Endodermal cell (in vitro differentiated cells): ENCODE data around the gene UQCR11. TPM values are rescaled to one million over a fixed set of nuclear protein-coding genes. Genes with fewer than 3 reads are reported as not detected.
A peak's percentile ranks its signal among the peaks of the same experiment; 100 is the strongest.

Experiments
- DNase-seq: peaks from one replicate; pipeline ENCODE4 v3.0.0-alpha.2; 2017
- H3K27ac ChIP-seq: 2 replicates; pipeline ENCODE4 v1.5.1; 2013; ENCODE audit warnings: mild to moderate bottlenecking, low read depth, low read length, moderate library complexity
- H3K27me3 ChIP-seq: 2 replicates; pipeline ENCODE4 v1.6.1; 2013; ENCODE audit warnings: mild to moderate bottlenecking, low read length, moderate library complexity; ENCODE audit not compliant: insufficient read depth, control insufficient read depth, poor library complexity, severe bottlenecking
- H3K36me3 ChIP-seq: 2 replicates; pipeline ENCODE4 v1.7.0; 2013; ENCODE audit warnings: mild to moderate bottlenecking, low read length, moderate library complexity; ENCODE audit not compliant: control insufficient read depth, insufficient read depth
- H3K4me1 ChIP-seq: one replicate; pipeline ENCODE4 v1.7.0; 2013; ENCODE audit warnings: low read length; ENCODE audit not compliant: control insufficient read depth, insufficient read depth
- H3K4me3 ChIP-seq: 2 replicates; pipeline ENCODE4 v1.5.1; 2013; ENCODE audit warnings: mild to moderate bottlenecking, low read length, moderate library complexity
- H3K9ac ChIP-seq: 2 replicates; pipeline ENCODE4 v1.6.1; 2013; ENCODE audit warnings: mild to moderate bottlenecking, low read length, moderate library complexity; ENCODE audit not compliant: poor library complexity, severe bottlenecking; ENCODE audit errors: extremely low read depth
- H3K9me3 ChIP-seq: 2 replicates; pipeline ENCODE4 v1.6.1; 2013; ENCODE audit warnings: mild to moderate bottlenecking, low read length, moderate library complexity; ENCODE audit not compliant: control insufficient read depth
- H3K27ac Mint-ChIP-seq: 2 replicates; pipeline ENCODE4 v1.8.0; 2020; ENCODE audit warnings: mixed read lengths
- H3K27me3 Mint-ChIP-seq: 2 replicates; pipeline ENCODE4 v1.8.0; 2021; ENCODE audit warnings: mild to moderate bottlenecking, mixed read lengths; ENCODE audit not compliant: insufficient read depth
- H3K36me3 Mint-ChIP-seq: 2 replicates; pipeline ENCODE4 v1.8.0; 2020; ENCODE audit warnings: low read depth, mixed read lengths
- H3K4me1 Mint-ChIP-seq: 2 replicates; pipeline ENCODE4 v1.8.0; 2020; ENCODE audit warnings: mixed read lengths
- H3K4me3 Mint-ChIP-seq: 2 replicates; pipeline ENCODE4 v1.8.0; 2020; ENCODE audit warnings: mild to moderate bottlenecking, moderate library complexity, mixed read lengths
- H3K9me3 Mint-ChIP-seq: 2 replicates; pipeline ENCODE4 v1.8.0; 2020; ENCODE audit warnings: mild to moderate bottlenecking, mixed read lengths
- CTCF ChIP-seq: fragments of 200-600 bp; sonication (generic); conservative IDR thresholded peaks from 2 replicates; pipeline ENCODE4 v1.5.0; 2021; ENCODE audit warnings: antibody characterized with exemption, mild to moderate bottlenecking
- WGBS, 2 experiments: methylation state at CpG; one replicate each; pipeline versions ENCODE4 v1.1.5 to v1.1.7; 2013; ENCODE audit warnings: missing lambda C conversion rate in 2 of 2, mixed read lengths in 1 of 2; ENCODE audit not compliant: insufficient coverage in 1 of 2, insufficient read length in 1 of 2; 5-methylcytosine and 5-hydroxymethylcytosine counted together
- total RNA-seq, 2 donors: library from RNA; stranded (reverse); fragmentation: NEBNext Ultra II Directional in 1 of 2; extraction: Animal tissue kit (Norgen Biotek cat#: 25700) in 1 of 2; gene quantifications; 2 replicates in 1 of 2; 3 replicates in 1 of 2; pipeline ENCODE4 v1.2.1, GENCODE V29; 2021

Gene UQCR11
- total RNA-seq, 2 donors from 2014 or later = 171 to 195 TPM

GRCh38 chr19:1569997-1570396 is 35.3 kb downstream of the UQCR11 start:
- no peak overlapping the region for H3K4me3 ChIP-seq
- TF ChIP-seq CTCF = no peak
- H3K4me1 ChIP-seq = no peaks in the 10 kb centered on the region
- peaks cover 35% of the 10 kb centered on the region for H3K27me3 Mint-ChIP-seq
- H3K27ac Mint-ChIP-seq = no peak overlapping the region
- peaks cover 21% of the 10 kb centered on the region for H3K27me3 ChIP-seq
- WGBS, 2 experiments = 90 to 91% methylated on average over 4 of the region's 4 CpGs
- no peak for DNase-seq
- no peak overlapping the region for H3K27ac ChIP-seq
- H3K9ac ChIP-seq = no peak overlapping the region
- H3K9me3 Mint-ChIP-seq = no peaks in the 10 kb centered on the region
- peak overlapping the region; percentile 36 for H3K4me3 Mint-ChIP-seq
- H3K9me3 ChIP-seq = no peaks in the 10 kb centered on the region
- H3K36me3 Mint-ChIP-seq = peaks cover 4% of the 10 kb centered on the region
- H3K4me1 Mint-ChIP-seq = no peaks in the 10 kb centered on the region
- H3K36me3 ChIP-seq = peaks cover 6% of the 10 kb centered on the region

GRCh38 chr19:1568320-1569019 is 36.8 kb downstream of the UQCR11 start, which contains the start of gene MEX3D:
MEX3D (minus strand) TSS chr19:1568325; CDS start chr19:1568058, 267 bp downstream.
- Histone ChIP-seq H3K36me3 (peaks cover 20% of the 10 kb centered on the region), H3K9ac (peak within 1 kb of the TSS; percentile 99), H3K27me3 (peaks cover 21% of the 10 kb centered on the region), H3K9me3 (no peaks in the 10 kb centered on the region), H3K27ac (peak within 1 kb of the TSS; percentile 100), H3K4me1 (no peaks in the 10 kb centered on the region), H3K4me3 (peak within 1 kb of the TSS; percentile 82)
- no peaks in the 10 kb centered on the region for H3K4me1 Mint-ChIP-seq
- peaks cover 12% of the 10 kb centered on the region for H3K36me3 Mint-ChIP-seq
- no peaks in the 10 kb centered on the region for H3K9me3 Mint-ChIP-seq
- H3K4me3 Mint-ChIP-seq = peak within 1 kb of the TSS; percentile 63
- no peak for TF ChIP-seq CTCF
- H3K27ac Mint-ChIP-seq = peak within 1 kb of the TSS; percentile 77
- H3K27me3 Mint-ChIP-seq = peaks cover 35% of the 10 kb centered on the region
- 15 to 29% methylated on average over 14 to 63 of the region's 63 CpGs for WGBS, 2 experiments
- peak; percentile 85 for DNase-seq

- Mint-ChIP-seq H3K4me3 (no peak overlapping the region), H3K9me3 (no peaks in the 10 kb centered on the region), H3K27me3 (peaks cover 35% of the 10 kb centered on the region), H3K27ac (no peak overlapping the region), H3K4me1 (no peaks in the 10 kb centered on the region), H3K36me3 (peaks cover 19% of the 10 kb centered on the region)
- H3K36me3 ChIP-seq = peaks cover 27% of the 10 kb centered on the region
- peaks cover 21% of the 10 kb centered on the region for H3K27me3 ChIP-seq
- WGBS, 2 experiments = 0% methylated on average over 71 of the region's 73 CpGs; no CpG with 5 or more reads in 1 of the 2 experiments
- no peak overlapping the region for H3K9ac ChIP-seq
- DNase-seq = no peak
- no peak overlapping the region for H3K27ac ChIP-seq
- H3K4me1 ChIP-seq = no peaks in the 10 kb centered on the region
- TF ChIP-seq CTCF = no peak
- no peaks in the 10 kb centered on the region for H3K9me3 ChIP-seq
- no peak overlapping the region for H3K4me3 ChIP-seq
These were observed 37.4 kb downstream of the UQCR11 start for GRCh38 chr19:1567848-1568227.
